Stromal cell of bone marrow (primary cell): ENCODE measurements around the gene HDGFL1.

ENCODE experiments used
- DNase-seq: peaks from one replicate; pipeline ENCODE4 v3.0.0-alpha.2; 2012; ENCODE audit warnings: low read depth

HDGFL1 gene

DNA sequence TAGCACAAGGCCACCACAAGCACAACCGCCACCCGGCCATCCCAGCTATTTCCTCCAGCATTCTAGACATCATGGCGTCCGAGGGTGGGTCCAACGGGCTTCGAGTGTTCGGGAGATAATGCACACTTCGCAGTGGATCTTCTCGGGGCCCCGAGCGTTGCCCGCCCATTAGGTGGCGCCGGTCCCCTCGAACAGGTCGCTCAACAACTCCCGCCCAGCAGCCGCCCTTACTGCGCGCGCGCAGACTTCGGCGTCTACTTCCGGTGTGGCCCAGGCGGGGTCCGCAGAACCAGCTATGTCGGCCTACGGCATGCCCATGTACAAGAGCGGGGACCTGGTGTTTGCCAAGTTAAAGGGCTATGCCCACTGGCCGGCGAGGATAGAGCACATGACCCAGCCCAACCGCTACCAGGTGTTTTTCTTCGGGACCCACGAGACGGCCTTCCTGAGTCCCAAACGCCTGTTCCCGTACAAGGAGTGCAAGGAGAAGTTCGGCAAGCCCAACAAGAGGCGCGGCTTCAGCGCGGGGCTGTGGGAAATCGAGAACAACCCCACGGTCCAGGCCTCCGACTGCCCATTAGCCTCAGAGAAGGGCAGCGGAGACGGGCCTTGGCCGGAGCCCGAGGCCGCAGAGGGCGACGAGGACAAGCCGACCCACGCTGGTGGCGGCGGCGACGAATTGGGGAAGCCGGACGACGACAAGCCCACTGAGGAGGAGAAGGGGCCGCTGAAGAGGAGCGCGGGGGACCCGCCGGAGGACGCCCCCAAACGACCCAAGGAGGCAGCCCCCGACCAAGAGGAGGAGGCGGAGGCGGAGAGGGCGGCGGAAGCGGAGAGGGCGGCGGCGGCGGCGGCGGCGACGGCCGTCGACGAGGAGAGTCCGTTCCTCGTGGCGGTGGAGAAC, at the start of gene HDGFL1:
Gene HDGFL1 (plus strand): TSS at position 286 of the 904 bp plus-strand sequence. CDS start 10 bp downstream, at position 296.
- DNase-seq = no peak

DNA sequence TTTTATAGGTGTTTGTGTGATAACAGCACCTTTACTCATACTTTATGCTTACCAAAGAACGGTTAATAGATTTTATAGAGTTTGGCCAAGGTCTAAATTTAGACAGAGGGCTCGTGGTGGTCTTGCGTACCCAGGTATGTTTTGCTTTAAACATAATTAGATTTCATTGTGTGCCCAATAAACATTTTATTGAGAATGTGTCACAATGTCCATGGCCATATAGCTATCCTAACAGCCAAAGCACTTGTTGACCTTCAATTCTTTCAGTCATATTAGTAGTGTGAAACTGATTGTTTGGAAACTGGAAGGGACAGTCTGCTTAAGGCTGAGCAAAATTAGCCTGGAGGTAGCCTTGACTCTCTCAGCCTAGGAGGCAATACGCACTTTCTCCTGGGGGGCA, 48.3 kb upstream of the HDGFL1 start:
- no peak for DNase-seq

GRCh38 chr6:22526736-22527135, 42.6 kb upstream of the HDGFL1 start:
- DNase-seq = no peak

DNA sequence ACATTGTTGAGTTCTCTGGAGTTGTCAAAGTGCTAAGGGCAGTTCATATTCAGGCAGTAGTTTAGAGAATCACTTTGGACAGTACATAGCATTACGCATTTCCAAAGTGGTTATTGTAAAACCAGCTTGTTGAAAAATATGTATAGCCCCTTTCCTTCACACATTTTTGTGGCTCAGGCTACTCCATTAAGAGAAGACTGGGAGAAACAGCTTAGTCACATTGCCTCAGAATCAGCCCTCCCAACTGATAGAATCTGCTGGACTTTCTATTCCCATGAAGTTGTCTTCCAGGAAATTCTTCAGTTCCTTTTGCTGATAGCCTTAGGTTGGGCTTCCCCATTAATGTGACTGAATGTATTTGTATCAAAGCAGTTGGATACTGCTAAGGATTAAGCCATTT, 39.5 kb upstream of the HDGFL1 start:
- DNase-seq = no peak

DNA sequence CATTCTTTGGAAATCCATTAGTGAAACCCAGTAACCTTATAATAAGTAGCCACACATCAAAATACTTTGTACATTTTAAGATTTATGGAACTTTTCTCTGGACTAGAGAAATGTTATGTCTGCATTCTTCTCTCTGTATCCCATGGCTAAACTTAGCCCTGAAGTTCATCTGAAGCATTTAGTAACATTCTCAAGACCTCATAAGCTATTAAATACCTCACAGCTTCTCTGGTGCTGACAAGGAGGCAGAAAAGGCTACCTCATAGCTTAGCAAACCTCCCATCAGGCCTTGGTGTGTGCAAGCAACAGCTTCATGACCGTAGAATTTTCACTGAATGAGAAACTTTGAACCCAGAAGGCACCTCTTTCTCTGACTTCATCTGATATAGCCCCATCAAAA, 38.9 kb upstream of the HDGFL1 start:
- DNase-seq = no peak

- DNase-seq = no peak
Measured at GRCh38 chr6:22536122-22536521, 33.2 kb upstream of the HDGFL1 start.

DNA sequence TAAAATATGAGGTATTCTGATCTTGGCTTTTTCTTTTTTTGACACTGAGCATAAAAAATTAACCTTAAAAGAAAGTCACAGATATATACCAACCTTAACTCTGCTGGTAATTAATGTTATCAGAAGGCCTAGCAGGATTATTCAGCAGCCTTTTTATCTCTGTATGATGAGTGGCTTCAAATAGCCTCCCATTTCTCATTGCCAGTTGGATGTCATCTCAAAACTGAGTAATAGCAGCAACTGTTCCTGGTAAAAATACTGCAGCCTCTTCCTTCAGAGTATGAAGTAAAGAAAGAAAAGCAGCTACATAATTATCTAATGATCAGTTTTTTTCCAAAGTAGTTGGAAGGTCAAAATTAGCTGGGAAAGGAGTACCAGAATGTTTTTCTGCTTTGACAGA, 24.9 kb upstream of the HDGFL1 start:
- no peak for DNase-seq

- DNase-seq = no peak
Measured at GRCh38 chr6:22545051-22545450, 24.3 kb upstream of the HDGFL1 start.

- DNase-seq = no peak
Measured at GRCh38 chr6:22546236-22546635, 23.1 kb upstream of the HDGFL1 start.

GRCh38 chr6:22550971-22551670, 18.2 kb upstream of the HDGFL1 start:
- DNase-seq = peak; percentile 41

GRCh38 chr6:22556266-22556665, 13.1 kb upstream of the HDGFL1 start:
- DNase-seq = no peak

GRCh38 chr6:22557007-22557406, 12.4 kb upstream of the HDGFL1 start:
- no peak for DNase-seq

DNA sequence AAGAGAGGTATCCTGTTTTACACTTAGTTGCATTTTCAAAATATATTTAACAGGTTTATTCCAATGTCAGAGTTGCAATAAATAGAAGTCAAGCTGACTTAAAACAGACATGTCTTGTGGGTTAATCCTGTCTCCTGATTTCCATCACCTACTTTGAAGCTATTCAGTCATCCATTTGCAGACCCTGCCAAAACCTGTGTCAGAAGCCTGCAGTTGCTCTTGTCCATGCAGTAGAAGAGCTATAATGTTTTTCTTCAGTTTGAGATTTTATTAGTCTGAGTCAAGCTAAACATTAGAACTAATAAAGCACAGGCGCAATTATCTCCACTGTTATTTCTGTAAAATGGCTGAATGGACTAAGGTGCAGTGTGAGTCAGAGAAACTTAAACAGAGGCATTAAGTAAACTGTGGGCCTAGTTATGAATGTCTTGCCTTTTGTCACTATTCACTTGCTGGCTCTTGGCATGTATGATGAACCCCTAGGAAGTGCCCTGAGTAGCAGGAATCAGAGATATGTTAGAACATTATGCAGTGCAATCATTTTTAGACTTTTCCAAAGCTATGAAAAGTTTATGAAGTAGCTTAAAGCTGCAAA, 11.0 kb upstream of the HDGFL1 start:
- no peak for DNase-seq

DNA sequence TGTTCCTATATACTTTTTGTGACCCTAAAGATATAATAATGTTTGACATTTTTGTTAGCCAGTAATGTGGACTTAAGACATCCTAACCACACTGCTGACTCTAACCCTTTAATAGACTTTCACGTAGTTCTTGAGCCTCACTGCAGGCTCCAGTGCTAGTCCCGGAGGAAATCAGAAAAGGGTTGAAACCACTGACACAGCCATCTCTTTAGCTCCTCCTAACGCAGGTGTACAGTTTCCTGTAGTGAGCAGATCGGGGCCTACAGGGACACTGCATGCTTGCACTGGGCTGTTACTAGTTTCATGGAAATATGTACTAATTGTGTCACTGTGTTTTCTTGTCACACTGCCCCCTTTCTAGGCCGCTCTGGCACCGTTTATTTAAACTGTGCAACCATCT, 512 bp upstream of the HDGFL1 start:
- DNase-seq = no peak

- DNase-seq = no peak
Measured at GRCh38 chr6:22570185-22570551, 802 bp downstream of the HDGFL1 start.

- DNase-seq = peak; percentile 66
Measured at GRCh38 chr6:22575190-22575589, 5.8 kb downstream of the HDGFL1 start.

GRCh38 chr6:22579439-22579838, 10.1 kb downstream of the HDGFL1 start:
- no peak for DNase-seq

- DNase-seq = no peak
Measured at GRCh38 chr6:22580337-22580736, 11.0 kb downstream of the HDGFL1 start.

DNA sequence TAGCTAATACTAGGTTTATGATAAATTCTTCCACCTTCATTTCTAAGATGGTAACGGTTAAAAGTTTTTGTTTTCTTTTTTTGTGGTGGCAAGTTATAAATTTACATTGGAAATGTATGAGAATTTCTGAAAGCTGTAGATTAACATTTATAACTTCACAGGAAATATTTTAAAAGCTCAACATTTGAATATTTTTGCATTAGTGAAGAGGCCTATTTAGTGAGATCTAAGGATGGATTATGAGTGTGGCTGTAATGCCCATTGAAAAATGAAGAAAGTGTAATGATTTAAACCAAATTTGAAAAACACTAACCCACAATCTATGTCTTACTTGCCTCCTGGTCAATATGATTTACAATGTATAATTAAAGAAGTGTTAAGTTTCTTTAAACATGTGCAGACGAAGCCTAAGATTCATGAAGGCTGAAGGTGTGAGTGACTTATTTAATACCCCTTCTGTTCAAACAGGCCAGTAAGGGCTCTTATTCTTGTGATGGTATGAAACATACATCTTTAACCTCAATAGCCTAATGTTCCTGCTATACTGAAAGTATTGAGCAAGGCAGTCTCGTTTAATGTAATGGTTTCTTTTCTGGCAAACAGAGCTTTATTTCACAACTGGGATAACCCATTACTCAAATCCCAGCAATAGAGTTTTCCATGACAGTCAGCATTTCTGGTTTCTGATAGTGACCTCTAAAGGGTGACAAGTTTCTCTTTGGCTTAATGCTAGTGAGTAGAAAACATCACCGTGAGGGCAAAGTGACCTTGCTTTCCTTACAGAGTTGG, 13.2 kb downstream of the HDGFL1 start:
- DNase-seq = no peak

DNA sequence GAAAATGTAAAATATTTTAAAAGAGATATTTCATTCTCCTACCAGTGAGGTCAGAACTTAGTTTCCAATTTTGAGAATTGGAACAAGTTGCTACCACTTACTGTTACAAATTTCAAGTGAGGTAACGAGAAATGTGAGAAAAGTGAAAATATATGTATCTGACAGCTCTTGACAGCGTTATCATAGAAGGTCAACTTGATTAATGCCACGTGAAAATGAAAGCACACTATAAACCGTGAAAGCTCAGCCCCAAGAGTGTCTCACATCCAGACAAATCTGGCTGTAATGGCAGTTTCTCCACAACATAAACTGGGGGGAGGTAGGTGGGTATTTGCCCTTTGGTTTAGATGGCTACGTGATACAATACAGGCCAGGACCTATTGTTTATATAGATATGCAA, 13.9 kb downstream of the HDGFL1 start:
- DNase-seq = no peak

DNA sequence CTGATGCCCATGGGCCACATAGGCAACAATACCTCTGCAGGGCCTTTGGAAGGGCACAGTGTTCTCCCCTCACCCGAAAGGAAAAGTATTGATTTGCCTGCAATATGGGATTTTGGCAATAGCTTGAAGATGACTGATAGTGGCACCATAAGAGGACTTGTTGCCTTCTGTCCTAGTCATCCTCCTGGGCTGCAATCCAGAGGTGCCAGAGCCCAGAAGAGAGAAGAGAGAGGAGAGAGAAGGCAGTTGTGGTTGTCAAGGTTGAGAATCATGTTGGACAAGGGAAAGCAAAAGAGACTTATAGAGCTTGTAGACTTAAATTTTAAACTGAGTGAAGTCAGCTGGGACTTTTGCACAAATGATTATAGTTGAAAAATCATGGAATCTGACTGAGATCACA, 14.6 kb downstream of the HDGFL1 start:
- no peak for DNase-seq

DNA sequence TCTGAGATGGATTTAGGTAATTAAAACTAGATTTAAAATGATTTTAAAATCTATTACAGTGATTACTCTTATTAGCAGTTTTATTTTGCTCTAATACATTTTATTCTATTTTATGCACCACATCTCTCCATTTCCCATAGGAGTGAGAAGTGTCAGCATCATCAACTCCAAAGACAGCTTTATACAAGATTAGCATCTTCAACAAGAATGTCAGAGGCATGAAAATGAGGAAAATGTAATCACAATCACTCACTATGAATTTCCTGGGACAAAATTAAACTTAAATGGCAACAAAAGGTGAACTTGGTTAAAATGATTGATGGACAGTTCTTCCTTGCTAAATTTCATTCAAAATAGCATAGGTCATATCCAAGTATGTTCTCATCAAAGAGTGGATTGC, 19.8 kb downstream of the HDGFL1 start:
- no peak for DNase-seq
